ENCODE results near the gene STAG1. TPM values are rescaled to one million over a fixed set of nuclear protein-coding genes. Genes with fewer than 3 reads are reported as not detected.
A peak's percentile ranks its signal among the peaks of the same experiment; 100 is the strongest.

STAG1 gene
- total and polyA plus RNA-seq, 2 of the 13 experiments (the other 11 are each of a cell fraction or from before 2014, with no cell fraction given): 6.2 to 25.9 TPM

GRCh38 chr3:136730595-136731273, 21.4 kb downstream of the STAG1 start:
- ChIA-PET CTCF (ENCODE audit: low intra/inter-chr PET ratio, low total read pairs) (no interaction called here), POLR2A (interaction anchor here (1.1 kb wide), 1 partner anchor 22 kb away, joined by 5 read pairs; the partner anchor contains the start of gene STAG1)
- Histone ChIP-seq H4K20me1 (ENCODE audit: insufficient read depth, low read length) (peaks cover 5% of the 10 kb centered on the region; the same call in 1 of the 2 replicates), H3K9ac (ENCODE audit: insufficient read depth, low read depth, low read length) (peak overlapping the region; percentile 5), H3K4me1 (ENCODE audit: insufficient read depth, low read length) (peaks cover 72% of the 10 kb centered on the region), H3K9me3 (ENCODE audit: low read length) (no peaks in the 10 kb centered on the region), H3K36me3 (replicated peaks in 1 of 2; ENCODE audit: control insufficient read depth in 1 of 2, insufficient read depth in 2 of 2, low read length in 2 of 2) (no peaks in the 10 kb centered on the region), H3K4me2 (ENCODE audit: low read depth, low read length) (peak overlapping the region; percentile 35), H3K27me3 (ENCODE audit: control insufficient read depth in 1 of 2, insufficient read depth in 2 of 2, low read length in 2 of 2) (no peaks in the 10 kb centered on the region), H3K79me2 (ENCODE audit: insufficient read depth, low read length) (peaks cover 95% of the 10 kb centered on the region), H3K27ac (ENCODE audit: extremely low read length, insufficient read depth, low read length) (peak overlapping the region; percentile 20), H2AFZ (ENCODE audit: low read length) (no peak overlapping the region), H3K4me3 (replicated peaks in 1 of 3; ENCODE audit: insufficient read depth in 1 of 3, low read depth in 2 of 3, low read length in 3 of 3) (no peak overlapping the region)
- FAIRE-seq (no peak), DNase-seq (ENCODE audit: low spot score) (no peak), ATAC-seq (peak; percentile 18; the same call in 2 of the 3 replicates)
- intact Hi-C loops (cut with micrococcal nuclease; ENCODE audit: unreplicated experiment): loop anchor here (5.0 kb wide), 1 partner anchor 103 kb away; no protein-coding TSS in a partner anchor
- in situ Hi-C loops (cut with HindIII; ENCODE audit: extremely low pct_ligation_motif_present, low pct_unique_long_range_greater_than_20kb): loop anchor here (25.0 kb wide), 1 partner anchor 168 kb away; no protein-coding TSS in a partner anchor
- BruUV-seq (replicated peaks): no TSS peak
- TF ChIP-seq ZFP36L2 (CRISPR knock-in tag; IDR thresholded peaks at IDR 0.05) (no peak), ZNF205 (CRISPR knock-in tag; IDR thresholded peaks at IDR 0.05) (no peak), HNF4G (IDR thresholded peaks at IDR 0.05; ENCODE audit: borderline replicate concordance, low read depth, low read length) (0 out of 2 replicates have a peak, but pooled peaks have one; percentile 29), HNF4G (CRISPR knock-in tag; IDR thresholded peaks at IDR 0.05; ENCODE audit: borderline replicate concordance, low read depth) (no peak), FOXM1 (CRISPR knock-in tag; IDR thresholded peaks at IDR 0.05) (no peak), ZBTB37 (CRISPR knock-in tag; IDR thresholded peaks at IDR 0.05) (no peak), ZBTB44 (CRISPR knock-in tag; IDR thresholded peaks at IDR 0.05) (no peak), NFYB (CRISPR knock-in tag; IDR thresholded peaks at IDR 0.05) (no peak), CENPBD1 (CRISPR knock-in tag; IDR thresholded peaks at IDR 0.05; ENCODE audit: borderline replicate concordance, low read depth) (no peak), PHF8 (CRISPR knock-in tag; IDR thresholded peaks at IDR 0.05) (no peak), ZBTB42 (CRISPR knock-in tag; IDR thresholded peaks at IDR 0.05) (no peak), HNF4A (CRISPR knock-in tag; IDR thresholded peaks at IDR 0.05) (peak; percentile 53), XRCC5 (optimal IDR thresholded peaks at IDR 0.05; ENCODE audit: low read length) (no peak), JUN (CRISPR knock-in tag; IDR thresholded peaks at IDR 0.05) (no peak)

Data from HepG2 (cell line).